HG03159 (cell line): ENCODE data around the gene VPS13D.

ENCODE experiments used
- ATAC-seq: cut with Tn5 transposase; IDR thresholded peaks from one replicate; pipeline ENCODE4 v1.9.1; 2021; ENCODE audit warnings: mild to moderate bottlenecking, moderate library complexity; ENCODE audit not compliant: unreplicated experiment

VPS13D gene, protein sequence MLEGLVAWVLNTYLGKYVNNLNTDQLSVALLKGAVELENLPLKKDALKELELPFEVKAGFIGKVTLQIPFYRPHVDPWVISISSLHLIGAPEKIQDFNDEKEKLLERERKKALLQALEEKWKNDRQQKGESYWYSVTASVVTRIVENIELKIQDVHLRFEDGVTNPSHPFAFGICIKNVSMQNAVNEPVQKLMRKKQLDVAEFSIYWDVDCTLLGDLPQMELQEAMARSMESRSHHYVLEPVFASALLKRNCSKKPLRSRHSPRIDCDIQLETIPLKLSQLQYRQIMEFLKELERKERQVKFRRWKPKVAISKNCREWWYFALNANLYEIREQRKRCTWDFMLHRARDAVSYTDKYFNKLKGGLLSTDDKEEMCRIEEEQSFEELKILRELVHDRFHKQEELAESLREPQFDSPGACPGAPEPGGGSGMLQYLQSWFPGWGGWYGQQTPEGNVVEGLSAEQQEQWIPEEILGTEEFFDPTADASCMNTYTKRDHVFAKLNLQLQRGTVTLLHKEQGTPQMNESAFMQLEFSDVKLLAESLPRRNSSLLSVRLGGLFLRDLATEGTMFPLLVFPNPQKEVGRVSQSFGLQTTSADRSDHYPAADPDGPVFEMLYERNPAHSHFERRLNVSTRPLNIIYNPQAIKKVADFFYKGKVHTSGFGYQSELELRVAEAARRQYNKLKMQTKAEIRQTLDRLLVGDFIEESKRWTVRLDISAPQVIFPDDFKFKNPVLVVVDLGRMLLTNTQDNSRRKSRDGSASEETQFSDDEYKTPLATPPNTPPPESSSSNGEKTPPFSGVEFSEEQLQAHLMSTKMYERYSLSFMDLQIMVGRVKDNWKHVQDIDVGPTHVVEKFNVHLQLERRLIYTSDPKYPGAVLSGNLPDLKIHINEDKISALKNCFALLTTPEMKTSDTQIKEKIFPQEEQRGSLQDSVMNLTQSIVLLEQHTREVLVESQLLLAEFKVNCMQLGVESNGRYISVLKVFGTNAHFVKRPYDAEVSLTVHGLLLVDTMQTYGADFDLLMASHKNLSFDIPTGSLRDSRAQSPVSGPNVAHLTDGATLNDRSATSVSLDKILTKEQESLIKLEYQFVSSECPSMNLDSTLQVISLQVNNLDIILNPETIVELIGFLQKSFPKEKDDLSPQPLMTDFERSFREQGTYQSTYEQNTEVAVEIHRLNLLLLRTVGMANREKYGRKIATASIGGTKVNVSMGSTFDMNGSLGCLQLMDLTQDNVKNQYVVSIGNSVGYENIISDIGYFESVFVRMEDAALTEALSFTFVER (N-terminal part only)

DNA sequence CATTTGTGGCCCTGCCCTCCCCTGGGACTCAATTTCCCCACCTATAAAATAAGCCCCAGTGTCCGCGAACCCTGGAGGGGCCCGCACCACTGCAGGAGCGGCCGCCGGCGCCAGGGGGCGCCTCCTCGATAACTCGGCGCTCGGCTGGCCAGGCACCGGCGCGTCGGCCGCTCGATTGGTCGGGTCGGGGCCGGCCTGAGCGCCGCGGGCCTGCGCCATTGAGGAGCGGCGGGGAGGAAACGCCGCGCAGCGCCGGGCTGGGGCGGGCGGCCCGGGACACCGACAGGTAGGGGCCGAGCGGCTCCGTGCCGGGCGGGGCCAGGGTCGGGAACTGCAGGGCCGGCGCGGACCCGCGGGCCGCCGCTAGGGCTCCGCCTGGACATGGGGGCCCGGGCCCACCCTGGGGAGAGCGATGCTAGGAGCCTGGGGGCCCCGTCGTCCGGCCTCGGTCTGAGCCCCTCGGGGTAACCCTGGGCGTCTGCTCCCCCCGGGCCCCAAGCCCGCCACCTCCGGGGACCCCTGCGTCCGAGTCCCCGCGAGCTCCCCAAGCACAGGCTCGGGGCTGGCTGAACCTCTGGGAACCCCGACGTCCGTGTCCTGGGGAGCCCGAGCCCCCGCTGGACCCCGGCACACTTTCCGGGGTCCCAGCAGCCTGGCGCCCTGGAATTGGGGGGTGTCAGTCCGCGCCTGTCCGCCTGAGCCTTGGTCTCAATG is at the start of gene VPS13D:
TSS of gene VPS13D (plus strand) at position 196 of the 714 bp plus-strand sequence. CDS start 4,237 bp downstream, outside the sequence.
- peak; percentile 83 for ATAC-seq

DNA sequence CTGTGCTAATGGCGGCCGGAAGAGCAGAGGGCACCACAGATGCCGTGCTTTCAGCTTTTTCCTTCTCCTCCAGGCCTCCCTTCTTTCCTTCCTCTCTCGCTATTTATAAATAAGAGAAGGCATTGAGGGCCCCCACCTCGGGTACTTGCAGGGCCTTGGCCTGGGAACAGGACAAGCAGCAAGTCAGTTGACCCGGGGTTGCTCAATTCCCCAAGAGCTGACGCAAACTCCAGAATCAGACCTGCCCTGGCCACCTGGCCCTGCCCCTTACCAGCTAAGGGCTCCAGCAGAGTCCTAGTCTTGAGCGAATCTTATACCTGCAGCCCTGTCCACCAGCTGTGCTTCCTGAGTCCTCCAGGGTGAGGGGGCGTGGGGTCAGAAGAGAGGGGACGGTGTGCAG is 49.5 kb upstream of the VPS13D start:
- no peak for ATAC-seq

DNA sequence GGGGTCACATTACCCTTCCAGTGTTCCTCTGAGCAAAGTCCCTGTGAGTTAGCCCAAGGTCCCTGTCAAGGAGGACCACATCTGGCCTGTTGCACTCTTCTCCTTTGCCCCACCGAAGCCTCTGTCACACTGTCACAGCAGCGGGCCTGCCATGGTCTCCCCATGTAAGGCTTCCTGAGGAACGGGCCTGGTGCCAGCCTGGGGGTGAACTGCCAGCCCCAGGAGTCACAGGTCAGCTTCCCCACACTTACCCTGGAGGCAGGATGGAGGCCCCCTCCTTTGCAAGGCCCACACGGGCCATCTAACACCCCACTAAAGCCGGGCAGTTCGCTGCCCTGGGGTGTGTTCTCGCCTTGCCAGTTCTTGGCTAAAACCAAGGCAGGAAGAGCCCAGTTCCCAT is 48.9 kb upstream of the VPS13D start:
- ATAC-seq: no peak

DNA sequence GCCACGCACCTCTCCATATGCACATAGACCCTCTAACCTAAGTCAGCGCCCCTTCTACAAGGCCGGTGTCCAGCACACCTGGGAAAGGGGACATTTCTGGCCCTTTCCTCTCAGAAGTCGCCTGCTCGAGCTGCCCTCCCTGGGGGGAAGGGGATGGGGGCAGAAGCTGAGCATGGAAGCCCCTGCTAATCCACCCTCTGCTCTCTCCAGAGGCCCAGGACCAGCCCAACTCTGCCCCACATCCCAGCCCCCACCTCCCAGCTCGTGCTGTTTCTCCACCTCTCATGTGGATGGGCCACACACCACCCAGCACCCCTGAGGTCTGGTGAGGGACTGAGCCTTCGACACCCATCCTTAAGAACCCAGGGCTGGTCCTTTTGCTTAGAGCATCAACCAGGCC is 48.3 kb upstream of the VPS13D start:
- no peak for ATAC-seq

DNA sequence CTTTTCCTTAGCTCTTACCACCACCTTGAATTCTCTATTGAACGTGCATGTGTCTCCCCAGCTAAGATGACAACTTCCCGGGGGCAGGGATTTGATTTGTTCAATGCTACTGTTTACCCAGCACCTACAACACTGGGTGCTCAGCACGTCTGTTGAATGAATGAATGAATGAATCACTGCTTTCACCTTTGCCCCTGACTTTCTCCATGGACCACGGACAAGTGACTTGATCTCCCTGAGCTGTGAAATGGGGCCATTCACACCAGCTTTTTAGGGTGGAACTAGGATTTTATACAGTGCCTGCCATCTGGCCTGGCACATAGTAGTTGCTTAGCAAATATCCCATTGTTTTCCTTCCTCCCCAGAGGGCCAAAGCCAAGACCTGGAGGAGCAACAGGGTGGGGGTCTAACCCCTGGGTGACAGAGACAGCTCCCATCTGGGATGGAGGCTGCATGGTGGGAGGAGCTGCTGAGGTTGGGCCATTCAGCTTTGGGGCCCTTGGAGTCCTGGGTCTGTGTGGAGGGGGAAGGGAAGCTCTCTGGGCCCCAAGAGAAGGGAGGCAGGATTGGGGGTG is 47.3 kb upstream of the VPS13D start:
- no peak for ATAC-seq

DNA sequence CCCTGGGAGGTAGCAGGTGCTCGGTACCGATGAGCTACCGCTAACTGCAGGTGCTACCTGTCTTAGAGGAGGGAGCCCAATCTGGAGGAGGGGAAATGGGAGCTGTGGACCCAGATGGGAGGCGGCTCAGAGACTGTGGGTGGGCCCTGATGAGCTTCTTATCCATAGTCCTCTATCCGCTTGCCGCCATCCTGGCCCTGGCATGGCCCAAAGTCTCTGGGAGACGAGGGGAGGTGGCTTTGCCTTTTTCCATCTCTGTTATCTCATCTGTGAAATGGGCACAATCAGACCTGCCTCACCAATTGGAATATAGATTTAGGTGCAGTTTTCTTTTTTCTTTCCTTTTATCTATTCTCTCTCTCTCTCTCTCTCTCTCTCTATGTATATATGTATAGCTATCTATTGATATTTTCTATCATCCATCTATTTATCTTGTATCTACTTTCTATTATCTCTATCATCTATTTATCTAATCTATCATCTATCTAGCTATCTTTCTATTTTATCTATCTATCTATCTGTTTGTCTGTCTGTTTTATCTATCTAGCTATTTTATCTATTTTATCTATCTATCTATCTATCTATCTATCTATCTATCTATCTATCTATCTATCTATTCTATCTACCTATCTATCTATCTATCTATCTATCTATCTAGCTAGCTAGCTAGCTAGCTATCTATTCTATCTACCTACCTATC is 46.6 kb upstream of the VPS13D start:
- ATAC-seq: no peak

DNA sequence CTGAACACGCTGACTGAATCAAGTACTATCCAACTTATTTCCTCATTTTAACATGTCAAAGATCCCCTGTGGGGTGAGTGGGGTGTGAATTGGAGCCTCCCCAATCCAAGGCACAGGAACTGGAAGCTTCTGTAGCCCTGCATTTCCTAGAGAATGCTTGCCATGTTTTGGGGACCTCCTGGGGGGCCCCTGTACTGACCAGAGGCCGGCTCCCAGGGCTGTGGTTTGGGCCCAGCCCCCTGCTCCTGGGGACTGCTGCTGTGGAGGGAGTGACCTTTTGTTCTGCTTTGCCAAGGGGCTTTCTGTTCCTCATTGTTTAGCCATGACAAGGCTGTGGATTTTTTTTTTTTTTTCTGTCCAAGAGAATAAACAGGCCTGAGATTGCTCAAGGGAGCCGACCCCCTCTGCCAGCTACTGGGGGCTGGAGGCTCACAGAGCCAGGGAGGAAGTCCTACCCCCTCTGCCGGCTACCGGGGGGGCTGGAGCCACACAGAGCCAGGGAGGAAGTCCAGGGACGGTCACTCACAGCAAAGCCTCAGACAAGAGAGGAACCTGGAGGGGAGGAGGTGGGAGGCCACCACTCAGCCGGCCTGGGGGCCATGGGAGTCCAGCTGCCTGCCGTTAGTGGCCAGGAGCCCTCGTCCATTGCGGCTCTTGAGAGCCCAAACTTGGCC is 45.7 kb upstream of the VPS13D start:
- ATAC-seq: no peak

DNA sequence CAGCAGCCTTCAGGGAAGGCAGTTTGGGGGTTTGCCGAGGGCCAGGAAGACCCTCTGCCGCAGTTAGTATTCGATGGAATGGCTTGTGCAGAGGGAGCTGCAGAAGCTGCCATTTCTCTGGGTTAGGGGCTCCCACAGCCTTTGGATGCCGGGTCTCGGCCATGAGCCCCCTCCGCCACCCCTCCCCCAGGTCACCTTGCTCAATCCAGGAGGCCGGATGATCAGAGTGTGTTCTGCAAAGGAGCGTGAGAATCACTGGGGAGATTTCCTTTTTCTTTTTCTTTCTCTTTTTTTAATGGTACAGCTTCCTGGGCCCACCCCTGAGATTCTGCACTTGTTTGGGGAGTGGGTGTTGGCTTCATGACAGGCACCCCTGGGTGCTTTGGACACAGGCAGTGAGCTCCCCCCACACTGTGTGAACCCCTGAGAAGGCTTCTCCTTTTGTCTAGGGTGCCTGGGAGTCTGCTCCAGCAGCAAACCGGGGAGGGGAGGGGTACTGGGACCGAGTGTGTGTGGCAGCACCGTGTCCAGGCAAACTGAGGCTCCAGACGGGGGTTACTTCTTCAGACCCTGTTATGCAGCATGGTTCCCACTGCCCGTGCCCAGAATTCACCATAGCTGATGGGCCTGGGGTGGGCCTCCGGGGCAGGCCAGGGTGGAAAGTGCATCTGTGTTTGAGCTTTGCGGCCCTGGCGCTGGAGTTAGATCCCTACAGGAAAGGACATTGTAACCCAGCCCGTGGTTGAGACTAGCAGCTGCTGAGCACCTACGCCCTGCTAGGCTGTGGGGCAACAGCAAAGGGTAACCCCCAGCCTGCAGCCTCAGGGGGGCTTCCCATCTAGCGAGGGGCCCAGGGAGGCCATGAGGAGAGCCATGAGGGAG is 44.6 kb upstream of the VPS13D start:
- no peak for ATAC-seq

DNA sequence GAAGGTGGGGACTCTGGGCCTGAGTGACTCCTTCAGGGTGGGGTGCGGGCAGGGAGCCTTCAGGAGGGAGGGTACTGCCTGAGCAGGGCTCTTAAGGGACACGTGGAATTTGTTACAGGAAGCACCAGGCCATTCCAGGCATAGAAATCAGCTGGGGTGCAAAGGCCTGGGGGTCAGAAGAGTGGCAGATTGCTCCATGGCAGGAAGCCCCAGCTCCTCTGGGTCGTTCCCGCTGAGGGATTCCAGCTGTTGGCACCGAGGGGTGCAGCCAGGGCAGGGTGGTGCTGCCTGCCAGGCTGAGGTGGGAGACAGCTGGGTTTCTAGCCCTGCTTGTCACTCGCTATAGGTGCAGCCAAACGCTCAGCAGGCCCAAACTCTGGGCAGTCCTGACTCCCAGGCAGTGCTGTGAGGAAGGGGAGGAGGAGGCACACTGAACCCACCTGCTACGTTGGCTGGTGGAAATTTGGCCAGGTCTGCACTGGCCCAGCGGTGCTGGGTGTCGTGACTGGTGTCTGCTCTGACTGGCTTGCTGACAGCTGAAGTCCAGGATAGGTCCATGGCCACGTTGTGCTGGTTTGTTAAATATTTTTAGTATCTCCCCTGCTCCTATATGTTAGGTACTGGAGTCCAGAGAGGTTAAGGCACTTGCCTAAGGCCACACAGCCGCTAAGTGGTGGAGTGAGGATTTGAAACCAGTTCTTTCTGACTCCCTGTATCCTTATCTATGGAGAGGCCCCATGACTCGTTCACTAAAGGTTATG is 43.7 kb upstream of the VPS13D start:
- no peak for ATAC-seq

DNA sequence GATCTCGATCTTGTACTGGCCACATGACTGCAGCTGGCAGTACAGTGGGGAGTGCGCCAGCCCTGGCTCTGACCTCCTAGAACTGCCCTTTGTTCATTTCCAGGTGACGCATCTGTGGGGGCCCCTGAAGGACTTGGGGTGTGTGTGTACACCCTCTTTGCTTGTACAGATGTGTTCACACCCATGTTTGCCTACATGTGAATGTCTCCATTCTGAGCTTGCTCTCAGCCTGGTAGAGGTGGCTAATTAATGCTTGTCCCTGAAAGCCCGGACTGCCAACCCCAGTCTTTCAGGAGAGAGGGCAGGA is 43.2 kb upstream of the VPS13D start:
- no peak for ATAC-seq

DNA sequence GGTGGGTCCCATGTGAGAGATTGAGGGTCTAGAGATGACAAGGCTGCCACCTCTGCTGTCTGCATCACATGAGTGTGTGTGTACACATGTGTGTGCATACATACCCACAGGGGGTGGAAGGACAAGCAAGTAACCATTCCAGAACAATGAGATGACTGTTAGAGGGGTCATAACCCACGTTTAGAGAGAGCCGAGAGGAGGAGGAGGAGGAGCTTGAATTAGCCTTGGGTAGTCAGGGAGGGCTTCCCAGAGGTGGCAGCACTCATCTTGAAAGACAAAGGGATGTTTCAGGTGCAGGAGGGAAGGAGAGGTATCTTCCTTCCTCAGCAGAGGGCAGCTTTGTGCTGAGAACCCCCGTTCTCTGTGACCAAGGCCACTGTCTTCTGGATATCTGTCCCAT is 41.7 kb upstream of the VPS13D start:
- ATAC-seq: no peak

DNA sequence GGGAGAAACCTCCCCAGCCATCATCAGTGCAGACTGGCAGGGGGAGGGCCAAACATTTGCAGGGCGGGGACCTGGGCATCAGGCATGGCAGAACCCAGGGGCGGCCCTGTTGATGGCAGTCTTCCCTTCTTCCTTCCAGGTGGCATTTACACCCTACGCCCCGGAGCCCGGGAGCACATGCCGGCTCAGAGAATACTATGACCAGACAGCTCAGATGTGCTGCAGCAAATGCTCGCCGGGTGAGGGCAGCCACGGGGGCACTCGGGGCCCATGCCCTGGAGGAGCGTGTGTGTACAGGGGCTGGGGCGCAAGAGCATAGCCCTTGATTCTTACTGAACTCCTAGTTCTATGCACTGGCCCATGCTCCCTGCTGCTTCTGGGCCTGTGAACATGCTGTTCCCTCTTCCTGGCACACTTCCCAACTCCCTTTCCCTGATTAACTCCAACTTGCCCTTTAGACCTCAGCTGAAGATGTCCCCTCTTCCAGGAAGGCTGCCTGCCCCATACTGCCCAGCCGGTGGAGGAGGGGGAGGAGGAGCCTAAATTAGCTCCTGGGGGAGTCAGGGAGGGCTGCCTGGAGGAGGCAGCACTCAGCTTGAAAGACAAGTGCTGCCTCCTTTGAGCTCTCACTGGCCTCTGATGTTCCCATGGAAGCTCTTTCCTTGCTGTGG is 41.0 kb upstream of the VPS13D start:
- no peak for ATAC-seq

DNA sequence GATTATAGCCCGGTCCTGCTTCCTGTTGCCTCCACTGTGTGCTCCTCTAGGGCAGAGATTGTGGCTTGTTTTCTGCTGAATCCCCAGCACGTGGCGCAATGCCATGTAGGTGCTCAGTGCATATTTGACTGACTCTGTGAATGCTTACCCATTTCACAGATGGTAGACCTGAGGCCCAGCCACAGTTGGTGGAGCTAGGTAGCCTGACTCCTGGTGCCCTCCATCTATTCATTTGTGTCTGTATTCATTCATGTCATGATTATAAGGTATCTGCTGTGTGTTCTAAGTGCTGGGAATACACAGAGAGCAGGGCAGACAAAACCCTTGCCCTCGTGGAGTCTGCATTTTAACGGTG is 40.5 kb upstream of the VPS13D start:
- no peak for ATAC-seq

DNA sequence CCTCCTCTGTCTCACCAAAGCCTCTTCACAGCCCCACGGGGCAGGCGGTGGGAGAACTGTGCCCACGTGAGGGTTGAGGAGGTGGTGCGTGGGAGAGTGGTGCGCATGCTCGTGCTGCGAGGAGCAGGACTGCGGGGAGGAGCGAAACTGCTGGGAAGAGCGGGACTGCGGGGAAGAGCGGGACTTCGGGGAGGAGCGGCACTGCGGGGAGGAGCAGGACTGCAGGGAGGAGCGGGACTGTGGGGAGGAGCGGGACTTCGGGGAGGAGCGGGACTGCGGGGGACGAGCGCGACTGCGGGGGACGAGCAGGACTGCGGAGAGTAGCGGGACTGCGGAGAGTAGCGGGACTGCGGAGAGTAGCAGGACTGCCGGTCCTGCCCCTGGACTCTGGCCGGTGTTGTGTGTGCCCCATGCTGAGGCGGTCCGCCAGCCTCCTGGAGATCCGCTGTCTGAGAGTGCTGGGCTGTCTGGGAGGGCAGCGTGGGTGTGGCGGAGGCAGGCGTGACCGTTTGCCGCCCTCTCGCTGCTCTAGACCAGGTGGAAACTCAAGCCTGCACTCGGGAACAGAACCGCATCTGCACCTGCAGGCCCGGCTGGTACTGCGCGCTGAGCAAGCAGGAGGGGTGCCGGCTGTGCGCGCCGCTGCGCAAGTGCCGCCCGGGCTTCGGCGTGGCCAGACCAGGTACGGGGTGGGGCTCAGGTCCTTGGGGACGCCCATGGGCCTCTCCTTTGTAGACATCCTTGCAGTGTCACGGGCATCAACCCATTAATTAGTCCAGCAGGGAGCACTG is 38.4 kb upstream of the VPS13D start:
- ATAC-seq: no peak

DNA sequence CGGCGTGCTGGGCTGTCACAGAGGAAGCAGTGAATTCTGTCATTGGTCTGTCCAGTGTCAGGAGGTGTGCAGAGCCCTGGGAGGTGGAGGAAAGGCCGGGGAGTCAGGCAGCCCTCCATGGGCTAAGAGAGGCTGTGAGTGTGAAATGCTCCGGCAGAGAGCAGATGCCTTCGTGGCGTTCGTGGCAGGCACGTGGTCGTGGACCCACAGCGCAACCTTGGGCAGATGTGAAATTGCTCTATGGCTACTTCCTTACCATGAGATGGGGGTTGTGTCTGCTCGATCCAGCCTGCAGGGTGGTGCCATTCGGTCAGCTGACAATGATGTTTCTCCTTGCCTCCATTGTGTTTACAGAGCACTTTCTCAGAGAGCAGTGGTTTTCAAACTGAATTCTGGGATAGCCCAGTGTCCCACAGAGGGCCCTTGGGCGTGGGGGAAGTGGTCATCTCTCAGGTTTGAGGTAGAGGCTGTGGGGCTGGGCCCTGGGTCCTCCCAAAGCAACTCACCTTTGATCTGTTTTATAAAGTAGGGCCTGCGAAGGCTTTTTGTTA is 35.1 kb upstream of the VPS13D start:
- no peak for ATAC-seq

DNA sequence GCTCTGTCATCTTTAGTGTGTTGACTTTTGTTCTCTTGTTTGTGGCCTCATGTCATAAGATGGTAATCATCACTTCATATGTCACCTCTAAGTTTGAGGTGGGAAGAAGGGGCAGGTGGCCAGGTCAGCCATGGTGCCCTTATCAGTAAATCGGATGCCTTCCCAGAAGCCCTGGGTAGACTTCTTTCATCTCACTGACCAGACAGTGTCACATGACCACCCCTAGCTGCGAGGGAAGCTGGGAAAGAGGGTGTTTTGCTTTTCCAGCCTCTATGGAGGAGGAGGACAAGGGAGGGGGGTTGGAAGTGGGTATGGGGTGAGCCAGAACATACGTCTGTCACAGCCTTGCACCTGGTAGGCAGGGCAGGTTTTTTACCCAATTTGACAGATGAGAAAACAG is 34.4 kb upstream of the VPS13D start:
- no peak for ATAC-seq
